ENCODE measurements around the gene SLC22A31.
"Not testable (repeated sequence)": the region's sequence is repeated elsewhere in the genome, so short reads cannot be mapped to it uniquely, and the experiment has no call there.

DNA sequence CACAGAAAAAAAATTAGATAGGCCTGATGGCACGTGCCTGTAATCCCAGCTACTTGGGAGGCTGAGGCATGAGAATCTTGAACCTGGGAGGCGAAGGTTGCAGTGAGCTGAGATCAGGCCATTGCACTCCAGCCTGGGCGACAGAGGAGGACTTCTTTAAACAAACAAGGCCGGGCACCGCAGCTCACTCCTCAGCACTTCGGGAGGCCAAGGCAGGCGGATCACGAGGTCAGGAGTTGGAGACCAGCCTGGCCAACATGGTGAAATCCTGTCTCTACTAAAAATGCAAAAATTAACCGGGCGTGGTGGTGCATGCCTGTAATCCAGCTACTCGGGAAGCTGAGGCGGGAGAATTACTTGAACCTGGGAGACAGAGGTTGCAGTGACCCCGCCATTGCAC lies 43.9 kb upstream of the SLC22A31 start:
- TF ChIP-seq, protein P1, sequence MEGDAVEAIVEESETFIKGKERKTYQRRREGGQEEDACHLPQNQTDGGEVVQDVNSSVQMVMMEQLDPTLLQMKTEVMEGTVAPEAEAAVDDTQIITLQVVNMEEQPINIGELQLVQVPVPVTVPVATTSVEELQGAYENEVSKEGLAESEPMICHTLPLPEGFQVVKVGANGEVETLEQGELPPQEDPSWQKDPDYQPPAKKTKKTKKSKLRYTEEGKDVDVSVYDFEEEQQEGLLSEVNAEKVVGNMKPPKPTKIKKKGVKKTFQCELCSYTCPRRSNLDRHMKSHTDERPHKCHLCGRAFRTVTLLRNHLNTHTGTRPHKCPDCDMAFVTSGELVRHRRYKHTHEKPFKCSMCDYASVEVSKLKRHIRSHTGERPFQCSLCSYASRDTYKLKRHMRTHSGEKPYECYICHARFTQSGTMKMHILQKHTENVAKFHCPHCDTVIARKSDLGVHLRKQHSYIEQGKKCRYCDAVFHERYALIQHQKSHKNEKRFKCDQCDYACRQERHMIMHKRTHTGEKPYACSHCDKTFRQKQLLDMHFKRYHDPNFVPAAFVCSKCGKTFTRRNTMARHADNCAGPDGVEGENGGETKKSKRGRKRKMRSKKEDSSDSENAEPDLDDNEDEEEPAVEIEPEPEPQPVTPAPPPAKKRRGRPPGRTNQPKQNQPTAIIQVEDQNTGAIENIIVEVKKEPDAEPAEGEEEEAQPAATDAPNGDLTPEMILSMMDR (IDR thresholded peaks at IDR 0.05) = not testable (repeated sequence)
- not testable (repeated sequence) for TF ChIP-seq POLR2AphosphoS5 (IDR thresholded peaks at IDR 0.05)
